HG02973 (cell line): ENCODE results near the gene GDF10.

ENCODE experiments used
- ATAC-seq: cut with Tn5 transposase; IDR thresholded peaks from one replicate; pipeline ENCODE4 v1.9.1; 2021; ENCODE audit warnings: moderate library complexity; ENCODE audit not compliant: unreplicated experiment

GDF10 gene

GRCh38 chr10:47269294-47269693 is 30.7 kb upstream of the GDF10 start:
- no peak for ATAC-seq

GRCh38 chr10:47276071-47276470 is 23.9 kb upstream of the GDF10 start:
- ATAC-seq, result no peak

GRCh38 chr10:47276576-47277351 is 23.2 kb upstream of the GDF10 start:
- ATAC-seq, result no peak

GRCh38 chr10:47277352-47278151 is 22.4 kb upstream of the GDF10 start:
- ATAC-seq, result no peak

- no peak for ATAC-seq
Measured at GRCh38 chr10:47278152-47278473, 21.9 kb upstream of the GDF10 start.

- no peak for ATAC-seq
Measured at GRCh38 chr10:47278720-47279119, 21.3 kb upstream of the GDF10 start.

- no peak for ATAC-seq
Measured at GRCh38 chr10:47279276-47279675, 20.7 kb upstream of the GDF10 start.

- no peak for ATAC-seq
Measured at GRCh38 chr10:47282005-47282656, 17.9 kb upstream of the GDF10 start.

- no peak for ATAC-seq
Measured at GRCh38 chr10:47282657-47283018, 17.4 kb upstream of the GDF10 start.

- no peak for ATAC-seq
Measured at GRCh38 chr10:47283101-47283630, 16.8 kb upstream of the GDF10 start.

- no peak for ATAC-seq
Measured at GRCh38 chr10:47283848-47284247, 16.1 kb upstream of the GDF10 start.

- no peak for ATAC-seq
Measured at GRCh38 chr10:47285381-47286115, 14.4 kb upstream of the GDF10 start.

- no peak for ATAC-seq
Measured at GRCh38 chr10:47286116-47286505, 13.9 kb upstream of the GDF10 start.

- ATAC-seq, result no peak
Measured at GRCh38 chr10:47286591-47287315, 13.2 kb upstream of the GDF10 start.

GRCh38 chr10:47287365-47287802 is 12.6 kb upstream of the GDF10 start:
- ATAC-seq, result no peak

GRCh38 chr10:47287805-47288204 is 12.2 kb upstream of the GDF10 start:
- no peak for ATAC-seq

- no peak for ATAC-seq
Measured at GRCh38 chr10:47288236-47288635, 11.8 kb upstream of the GDF10 start.

- no peak for ATAC-seq
Measured at GRCh38 chr10:47288916-47289495, 11.0 kb upstream of the GDF10 start.

GRCh38 chr10:47289921-47290320 is 10.1 kb upstream of the GDF10 start:
- ATAC-seq, result no peak

GRCh38 chr10:47290338-47290737 is 9.7 kb upstream of the GDF10 start:
- ATAC-seq, result no peak
